DMS114 treated with DMSO at 0.1 percent for 48 hours (cell line): ENCODE results near the gene IDI1.
"Not testable (repeated sequence)": the region's sequence is repeated elsewhere in the genome, so short reads cannot be mapped to it uniquely, and the experiment has no call there.

Experiments
- DNase-seq: peaks from one replicate; lab custom pipeline; 2025; ENCODE audit not compliant: unreplicated experiment; lab: John Stamatoyannopoulos, UW

The IDI1 gene

DNA sequence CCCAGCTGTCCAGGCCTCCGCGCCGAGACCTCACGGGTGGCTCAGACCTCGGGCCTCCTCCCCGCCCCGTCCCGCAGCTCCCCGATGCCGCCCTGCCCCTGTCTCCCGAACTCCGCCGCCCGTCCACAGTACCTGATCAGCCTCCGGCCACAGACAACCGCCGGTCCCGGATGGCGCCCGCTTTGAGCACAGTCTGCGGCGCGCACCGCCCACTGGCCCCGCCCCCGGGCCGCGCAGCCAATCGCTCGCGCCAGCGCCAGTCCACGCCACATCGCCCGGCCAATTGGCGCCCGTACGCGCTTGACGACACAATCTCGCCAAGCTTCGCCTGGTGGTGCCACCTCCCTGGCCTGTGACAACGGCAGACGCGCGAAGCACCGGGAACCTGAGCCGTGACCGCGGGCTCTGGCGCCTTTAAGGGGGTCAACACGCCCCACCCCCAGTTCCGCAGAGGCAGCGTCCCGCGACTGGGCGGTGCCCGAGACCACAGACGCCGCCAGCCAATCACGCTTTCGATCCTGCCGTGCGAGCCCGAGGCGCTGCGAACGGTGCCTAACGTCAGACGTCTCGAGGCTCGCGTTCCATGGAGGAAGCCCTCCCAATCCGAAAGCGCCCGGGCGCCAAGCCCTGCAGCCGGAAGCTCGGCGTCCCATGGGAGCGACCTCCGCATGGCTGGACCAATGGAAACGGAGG is at the start of gene IDI1:
Gene IDI1, minus strand, starts transcription at position 388 of the 693 bp plus-strand sequence. Its CDS starts 116 bp downstream, at position 272.
- peak; percentile 98 for DNase-seq

GRCh38 chr10:1097436-1097835 is 48.5 kb upstream of the IDI1 start:
- DNase-seq, result no peak

DNA sequence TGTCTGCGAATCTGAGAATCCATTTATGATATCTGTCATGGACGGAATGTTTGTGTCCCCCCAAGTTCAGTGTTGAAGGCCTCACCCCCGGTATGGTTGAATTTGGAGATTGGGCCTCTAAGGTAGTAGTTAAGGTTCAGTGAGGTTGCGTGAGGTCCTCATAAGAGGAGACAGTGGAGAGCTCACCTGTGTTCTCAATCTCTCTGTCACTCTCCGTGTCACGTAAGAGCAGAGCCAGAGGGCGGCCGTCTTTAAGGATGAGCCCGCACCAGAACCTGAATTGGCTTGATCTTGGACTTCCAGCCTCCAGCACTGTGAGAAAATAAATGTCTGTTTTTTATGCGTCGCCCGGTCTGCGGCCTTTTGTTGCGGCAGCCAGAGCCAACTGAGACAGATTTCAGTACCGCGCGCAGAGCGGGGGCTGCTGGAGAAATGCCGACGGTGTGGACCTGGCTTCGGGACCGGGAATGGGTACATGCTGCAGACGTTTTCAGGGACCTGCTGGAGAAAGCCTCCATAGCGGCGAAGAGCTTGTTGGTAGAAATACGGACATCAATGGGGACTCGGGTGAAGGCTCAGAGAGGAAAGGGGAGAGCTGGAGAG is 47.5 kb upstream of the IDI1 start:
- no peak for DNase-seq

GRCh38 chr10:1095498-1095897 is 46.6 kb upstream of the IDI1 start:
- no peak for DNase-seq

DNA sequence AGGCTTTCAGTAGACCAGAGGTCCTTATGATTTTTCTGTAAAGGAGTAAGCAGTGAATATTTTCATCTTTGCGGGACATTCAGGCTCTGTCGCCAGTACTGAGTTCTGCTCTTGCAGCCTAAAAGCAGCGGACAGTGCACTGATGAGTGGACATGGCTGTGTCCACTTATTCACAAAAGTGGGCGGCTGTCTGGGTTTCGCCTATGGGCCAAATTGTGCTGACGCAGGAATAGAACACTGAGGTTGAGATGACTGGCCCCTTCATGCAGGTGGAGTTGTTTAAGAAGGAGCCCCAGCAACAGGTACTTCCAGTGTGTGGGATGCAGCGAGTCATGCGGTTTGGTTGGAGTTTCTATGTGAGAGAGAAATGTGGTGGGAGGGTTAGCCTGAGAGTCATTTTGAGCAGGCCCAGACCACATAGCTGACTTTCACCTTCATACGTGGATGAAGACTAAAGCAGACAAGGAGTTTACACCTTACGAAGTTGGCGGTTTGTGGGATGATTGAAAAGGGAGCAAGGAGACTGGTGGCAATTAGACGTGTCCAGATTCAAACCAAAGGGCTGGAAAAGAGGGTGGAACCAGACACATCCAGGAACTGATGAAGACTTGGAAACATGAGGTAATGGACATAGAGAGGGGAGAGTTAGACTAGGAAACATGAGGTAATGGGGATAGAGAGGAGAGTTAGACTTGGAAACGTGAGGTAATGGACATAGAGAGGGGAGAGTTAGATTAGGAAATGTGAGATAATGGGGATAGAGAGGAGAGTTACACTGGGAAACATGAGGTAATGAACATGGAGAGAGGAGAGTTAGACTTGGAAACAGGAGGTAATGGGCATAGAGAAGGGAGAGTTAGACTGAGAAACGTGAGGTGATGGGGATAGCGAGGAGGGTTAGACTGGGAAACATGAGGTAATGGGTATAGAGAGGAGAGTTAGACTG is 45.5 kb upstream of the IDI1 start:
- no peak for DNase-seq

- no peak for DNase-seq
Observed at GRCh38 chr10:1093696-1094095, 44.8 kb upstream of the IDI1 start.

DNA sequence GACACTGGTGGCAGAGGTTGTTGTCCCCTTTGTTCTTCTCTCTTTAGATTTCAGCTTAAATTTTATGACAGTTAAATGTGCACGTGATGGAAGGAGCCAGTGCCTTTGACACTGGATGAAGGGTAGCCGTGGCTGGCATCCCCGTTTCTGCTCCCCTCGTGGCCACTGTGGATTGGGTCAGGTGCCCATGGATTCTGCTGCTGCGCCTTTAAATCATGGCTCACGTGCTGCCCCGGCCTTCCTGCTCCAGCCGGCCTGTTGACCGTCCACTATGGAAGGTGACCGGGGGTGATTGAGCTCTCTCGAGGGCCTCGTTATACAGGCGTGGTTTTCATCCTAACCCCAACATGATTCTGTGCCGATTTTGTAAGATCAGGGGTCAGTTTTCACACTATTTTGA is 41.8 kb upstream of the IDI1 start:
- DNase-seq, result no peak

- no peak for DNase-seq
Observed at GRCh38 chr10:1089017-1089689, 40.2 kb upstream of the IDI1 start.

DNA sequence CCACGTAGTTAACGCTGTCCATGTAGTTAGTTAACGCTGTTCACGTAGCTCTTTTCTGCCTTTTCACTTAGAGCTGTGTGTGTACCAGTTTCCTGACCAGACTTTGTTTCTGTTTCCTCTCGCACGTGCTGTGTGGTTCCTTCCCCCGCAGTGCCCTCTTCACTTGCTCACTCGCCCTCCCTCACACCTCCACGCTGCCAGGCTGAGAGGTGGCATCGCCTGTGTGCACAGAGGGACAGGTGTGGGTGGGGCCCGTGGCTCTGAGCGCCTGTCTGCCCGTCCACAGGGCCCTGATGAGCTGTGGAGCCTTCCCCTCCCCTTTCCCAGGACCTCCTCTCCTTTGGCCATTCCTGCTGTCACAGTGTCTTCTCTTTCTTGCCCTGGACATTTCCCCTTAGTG is 37.9 kb upstream of the IDI1 start:
- no peak for DNase-seq

DNA sequence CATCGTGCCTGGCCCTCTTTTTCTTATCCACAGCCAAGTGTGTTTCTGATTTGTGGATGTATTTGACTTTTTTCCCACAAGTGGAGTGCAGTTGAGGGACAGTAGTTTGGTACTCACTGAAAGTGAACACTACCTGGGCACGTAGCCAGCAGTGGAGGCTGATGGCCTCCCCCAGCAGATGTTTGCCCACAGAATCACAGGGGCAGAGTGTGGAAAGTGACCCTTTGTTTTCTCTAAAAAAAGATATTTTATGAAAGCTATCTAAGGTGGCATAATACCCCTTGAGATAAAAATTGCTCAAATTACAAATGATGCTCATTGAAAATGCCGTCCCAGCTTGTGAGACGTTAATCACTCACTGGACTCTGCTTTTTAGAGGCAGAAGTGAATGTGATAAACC is 36.3 kb upstream of the IDI1 start:
- DNase-seq, result no peak

DNA sequence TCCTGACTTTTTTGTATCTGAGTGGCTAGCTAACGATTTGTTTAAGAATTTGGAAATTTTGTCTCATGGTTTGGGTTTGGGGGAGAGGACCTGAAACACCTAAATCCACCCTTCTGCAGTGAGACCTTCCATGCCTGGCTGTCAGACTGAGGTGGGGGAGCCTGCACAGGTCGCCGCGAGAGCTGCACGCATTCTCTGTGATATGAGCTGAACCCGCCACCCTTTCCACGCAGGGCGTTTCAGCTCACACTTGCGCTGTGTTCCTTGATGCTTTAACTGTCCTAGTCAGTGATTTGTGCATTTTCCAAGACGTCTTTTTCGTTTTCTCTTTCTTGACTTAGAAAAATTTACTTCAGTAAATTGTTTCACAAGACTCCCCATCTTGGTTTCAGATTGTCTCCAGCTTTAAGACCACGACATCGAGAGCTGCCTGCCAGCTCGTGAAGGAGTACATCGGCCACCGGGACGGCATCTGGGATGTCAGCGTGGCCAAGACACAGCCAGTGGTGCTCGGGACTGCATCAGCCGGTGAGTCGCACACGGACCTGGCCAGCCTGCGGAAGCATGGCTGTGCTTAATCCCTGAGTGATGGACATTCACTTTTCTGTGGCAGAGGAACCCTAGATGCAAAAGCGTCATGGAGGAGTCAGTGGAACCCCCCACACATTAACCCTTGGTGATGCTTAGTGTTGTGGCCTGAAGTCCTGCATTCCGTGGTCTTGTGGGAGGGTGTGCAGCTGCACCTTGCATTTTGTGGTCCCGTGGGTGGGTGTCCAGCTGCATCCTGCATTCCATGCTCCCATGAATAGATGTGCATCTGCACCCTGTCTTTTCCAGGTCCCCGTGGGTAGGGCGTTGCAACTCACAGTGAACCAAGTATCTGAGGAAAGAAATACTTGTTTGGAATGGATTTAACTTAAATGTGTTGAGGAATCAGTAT is 35.4 kb upstream of the IDI1 start:
- DNase-seq, result no peak

DNA sequence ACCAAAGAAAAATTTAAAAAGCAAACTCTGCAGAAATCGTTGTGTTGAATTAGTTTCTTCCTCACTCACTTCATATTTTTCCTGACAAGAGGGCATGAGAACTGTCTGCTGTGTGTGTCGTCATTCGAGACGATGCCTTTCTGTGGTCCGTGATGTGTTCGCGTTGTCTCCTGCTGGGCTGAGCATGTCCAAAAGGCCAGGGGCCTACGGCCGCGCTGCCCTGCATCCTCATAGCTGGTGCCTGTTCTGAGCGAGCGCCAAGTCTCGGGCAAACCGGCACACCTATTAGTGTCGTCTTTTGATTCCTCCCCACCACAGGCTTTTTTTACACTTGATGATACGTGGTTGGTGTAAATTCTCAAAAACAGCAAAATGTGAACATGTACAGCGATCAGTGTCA is 34.7 kb upstream of the IDI1 start:
- DNase-seq, result no peak

DNA sequence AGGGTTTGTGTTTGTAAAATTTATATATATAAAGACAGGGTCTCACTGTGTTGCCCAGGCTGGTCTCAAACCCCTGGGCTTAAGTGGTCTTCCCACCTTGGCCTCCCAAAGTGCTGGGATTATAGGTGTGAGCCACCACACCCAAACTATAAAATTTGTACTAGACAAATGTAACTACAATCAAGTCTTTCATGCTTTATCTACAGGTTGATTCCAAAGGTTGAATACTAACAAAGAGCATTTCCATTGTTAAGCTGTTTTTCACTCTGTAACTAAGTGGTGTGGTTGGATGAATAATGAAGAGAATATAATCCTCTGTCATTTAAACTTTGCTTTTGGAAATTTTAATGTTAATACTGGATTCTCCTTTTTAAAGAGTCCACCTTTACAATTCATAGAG is 29.7 kb upstream of the IDI1 start:
- no peak for DNase-seq

DNA sequence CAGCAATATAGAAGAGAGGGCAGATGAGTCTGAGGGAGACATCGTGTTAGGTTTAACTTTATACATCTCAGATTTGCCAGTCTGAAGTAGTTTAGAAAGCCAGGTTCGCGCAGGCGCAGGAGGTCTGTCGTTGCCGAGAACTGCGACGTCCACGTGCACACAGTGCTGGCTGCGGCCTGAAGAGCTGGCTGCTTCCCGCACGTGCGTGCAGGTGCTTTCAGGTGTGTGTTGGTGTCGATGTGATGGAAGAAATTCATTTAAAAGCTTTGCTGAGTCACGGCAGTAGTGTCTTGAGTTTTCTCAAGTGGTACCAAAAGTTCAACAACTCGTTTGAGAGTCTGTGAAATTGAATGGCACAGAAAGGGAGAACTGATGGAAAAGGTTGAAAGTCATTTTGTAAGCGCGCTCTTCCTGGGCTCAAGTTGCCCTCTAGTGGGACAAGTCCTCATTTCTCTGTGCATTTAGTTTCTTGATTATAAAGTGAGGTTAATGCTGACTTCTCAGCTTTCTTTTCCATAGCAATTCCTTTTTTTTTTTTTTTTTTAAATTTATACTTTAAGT is 25.9 kb upstream of the IDI1 start:
- DNase-seq, result peak; percentile 19

GRCh38 chr10:1074052-1074747 is 25.3 kb upstream of the IDI1 start:
- DNase-seq, result no peak

- no peak for DNase-seq
Observed at GRCh38 chr10:1070919-1071318, 22.0 kb upstream of the IDI1 start.

DNA sequence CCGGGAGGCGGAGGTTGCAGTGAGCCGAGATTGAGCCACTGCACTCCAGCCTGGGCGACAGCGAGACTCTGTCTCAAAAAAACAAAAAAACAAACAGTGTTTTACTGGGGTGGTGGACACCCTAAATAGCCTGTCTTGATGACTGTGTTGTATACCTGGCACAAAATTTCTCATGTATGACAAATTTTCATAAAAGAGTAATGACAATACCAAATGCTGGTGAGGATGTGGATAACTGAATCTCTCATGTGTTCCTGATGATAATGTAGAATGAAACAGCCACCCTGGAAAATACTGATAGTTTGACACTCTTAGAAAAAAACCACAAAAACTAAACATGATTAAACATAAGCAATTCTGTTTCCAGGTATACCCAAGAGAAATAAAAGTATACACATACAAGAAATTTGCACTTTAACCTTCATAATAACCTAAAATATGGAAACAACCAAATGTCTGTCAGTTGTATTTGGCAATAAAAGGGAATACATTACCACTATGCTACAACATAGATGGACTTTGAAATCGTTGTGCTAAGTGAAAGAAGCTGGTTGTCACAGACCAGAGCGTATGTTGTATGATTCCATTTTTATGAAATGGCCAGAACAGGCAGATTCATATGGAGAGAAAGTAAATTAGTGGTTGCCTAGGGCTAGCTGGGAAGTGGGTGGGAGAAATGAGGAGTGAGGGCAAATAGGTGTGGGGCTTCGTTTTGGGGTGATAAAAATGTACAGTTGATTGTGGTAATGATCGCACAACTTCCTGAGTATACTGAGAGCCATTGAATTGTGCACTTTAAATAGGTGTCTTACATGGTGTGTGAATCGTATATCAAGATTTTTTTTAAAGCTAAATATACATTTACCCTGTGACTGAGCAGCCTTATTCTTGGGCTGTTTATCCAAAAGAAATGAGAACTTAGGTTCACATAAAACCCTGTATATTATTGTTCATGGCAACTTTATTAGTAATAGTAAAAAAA is 19.8 kb upstream of the IDI1 start:
- no peak for DNase-seq

DNA sequence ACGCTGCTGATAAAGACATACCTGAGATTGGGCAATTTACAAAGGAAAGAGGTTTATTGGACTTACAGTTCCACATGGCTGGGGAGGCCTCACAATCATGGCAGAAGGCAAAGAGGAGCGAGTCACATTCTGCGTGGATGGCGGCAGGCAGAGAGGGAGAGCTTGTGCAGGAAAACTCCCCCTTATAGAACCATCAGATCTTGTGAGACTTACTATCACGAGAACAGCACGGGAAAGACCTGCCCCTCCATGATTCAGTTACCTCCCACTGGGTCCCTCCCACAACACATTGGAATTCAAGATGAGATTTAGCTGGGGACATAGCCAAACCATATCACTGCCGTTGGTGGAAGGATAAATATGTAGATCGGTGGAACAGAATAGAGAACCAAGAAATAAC is 17.8 kb upstream of the IDI1 start:
- not testable (repeated sequence) for DNase-seq
